MCF 10A (cell line): Measurements from ENCODE around the gene COL23A1. TPM values are rescaled to one million over a fixed set of nuclear protein-coding genes. Genes with fewer than 3 reads are reported as not detected.

Experiments
- BruUV-seq: library from RNA; stranded (reverse); fragments of 400-500 nt; replicated peaks from 2 replicates; lab custom pipeline; 2021; lab: Mats Ljungman, UMichigan
- CTCF ChIA-PET: fragments of 300-600 bp; sonication (Branson Sonifier 250); formaldehyde crosslinking; extraction: SDS; loops from one replicate; lab custom pipeline; 2021; ENCODE audit warnings: antibody characterized with exemption, inconsistent platforms; lab: Yijun Ruan, JAX
- POLR2A ChIA-PET: fragments of 300-600, 350-650 bp; sonication (Branson Sonifier 250); formaldehyde crosslinking; extraction: SDS; loops from one replicate; lab custom pipeline; 2020; ENCODE audit warnings: antibody characterized with exemption, inconsistent platforms; lab: Yijun Ruan, JAX
- DNase-seq: peaks from one replicate; pipeline ENCODE4 v3.0.0-alpha.2; 2018; ENCODE audit not compliant: unreplicated experiment
- H3K27ac Mint-ChIP-seq: one replicate; pipeline ENCODE4 v1.8.0; 2022; ENCODE audit warnings: mild to moderate bottlenecking, low read depth, mixed read lengths; ENCODE audit not compliant: unreplicated experiment
- H3K27me3 Mint-ChIP-seq: one replicate; pipeline ENCODE4 v1.8.0; 2022; ENCODE audit warnings: mixed read lengths; ENCODE audit not compliant: insufficient read depth, unreplicated experiment
- H3K36me3 Mint-ChIP-seq: one replicate; pipeline ENCODE4 v1.8.0; 2022; ENCODE audit warnings: mild to moderate bottlenecking, moderate library complexity, mixed read lengths; ENCODE audit not compliant: insufficient read depth, unreplicated experiment
- H3K4me1 Mint-ChIP-seq: one replicate; pipeline ENCODE4 v1.8.0; 2022; ENCODE audit warnings: mixed read lengths; ENCODE audit not compliant: insufficient read depth, unreplicated experiment
- H3K4me3 Mint-ChIP-seq: one replicate; pipeline ENCODE4 v1.8.0; 2022; ENCODE audit warnings: mild to moderate bottlenecking, moderate library complexity, mixed read lengths; ENCODE audit not compliant: unreplicated experiment
- H3K9me3 Mint-ChIP-seq: one replicate; pipeline ENCODE4 v1.8.0; 2022; ENCODE audit warnings: mixed read lengths; ENCODE audit not compliant: unreplicated experiment
- CTCF ChIP-seq: fragments of 200-600 bp; IDR thresholded peaks from one replicate; pipeline ENCODE4 v1.8.0; 2022; ENCODE audit warnings: antibody characterized with exemption, mild to moderate bottlenecking; ENCODE audit not compliant: unreplicated experiment
- intact Hi-C: fragments of 100-400 bp; cut with micrococcal nuclease; formaldehyde crosslinking; loops from 2 replicates; pipeline ENCODE4 v1.14.1; 2022
- total RNA-seq: library from RNA; stranded (reverse); gene quantifications from 2 replicates; pipeline ENCODE4 v1.2.3, GENCODE V29; 2022

Gene COL23A1
- total RNA-seq, 1 experiment from 2014 or later = not detected

GRCh38 chr5:178532666-178533065, 57.5 kb downstream of the COL23A1 start:
- DNase-seq = no peak
- BruUV-seq = no TSS peak
- CTCF ChIA-PET = interaction anchor here (0.7 to 1.3 kb wide), 2 partner anchors 9 to 19 kb away, joined by 4 read pairs; no protein-coding TSS in a partner anchor
- Mint-ChIP-seq H3K4me3 (no peak overlapping the region), H3K9me3 (no peaks in the 10 kb centered on the region), H3K27ac (no peak overlapping the region), H3K27me3 (no peaks in the 10 kb centered on the region), H3K4me1 (peaks cover 8% of the 10 kb centered on the region), H3K36me3 (no peaks in the 10 kb centered on the region)
- intact Hi-C loops = no loop called here
- POLR2A ChIA-PET = interaction anchor here (0.7 to 1.9 kb wide), 2 partner anchors 9 to 18 kb away, joined by 3 to 4 read pairs; no protein-coding TSS in a partner anchor
- TF ChIP-seq CTCF = no peak

GRCh38 chr5:178532236-178532635, 58.0 kb downstream of the COL23A1 start:
- Mint-ChIP-seq H3K4me1 (peaks cover 12% of the 10 kb centered on the region), H3K9me3 (no peaks in the 10 kb centered on the region), H3K27me3 (no peaks in the 10 kb centered on the region), H3K36me3 (no peaks in the 10 kb centered on the region), H3K4me3 (no peak overlapping the region), H3K27ac (no peak overlapping the region)
- CTCF ChIA-PET = interaction anchor here (0.9 to 1.3 kb wide), 2 partner anchors 9 to 18 kb away, joined by 3 to 4 read pairs; no protein-coding TSS in a partner anchor
- intact Hi-C loops = no loop called here
- no peak for DNase-seq
- no peak for TF ChIP-seq CTCF
- no TSS peak for BruUV-seq
- POLR2A ChIA-PET = interaction anchor here (1.9 kb wide), 1 partner anchor 10 kb away, joined by 4 read pairs; no protein-coding TSS in a partner anchor

- H3K4me3 Mint-ChIP-seq = no peak overlapping the region
- H3K36me3 Mint-ChIP-seq = no peaks in the 10 kb centered on the region
- no peak for TF ChIP-seq CTCF
- peaks cover 14% of the 10 kb centered on the region for H3K4me1 Mint-ChIP-seq
- H3K27ac Mint-ChIP-seq = no peak overlapping the region
- intact Hi-C loops = no loop called here
- BruUV-seq = no TSS peak
- no peak for DNase-seq
- CTCF ChIA-PET = interaction anchor here (0.9 to 1.3 kb wide), 2 partner anchors 10 to 18 kb away, joined by 3 to 4 read pairs; no protein-coding TSS in a partner anchor
- H3K9me3 Mint-ChIP-seq = no peaks in the 10 kb centered on the region
- POLR2A ChIA-PET = interaction anchor here (1.9 kb wide), 1 partner anchor 10 kb away, joined by 4 read pairs; no protein-coding TSS in a partner anchor
- no peaks in the 10 kb centered on the region for H3K27me3 Mint-ChIP-seq
These were observed 58.4 kb downstream of the COL23A1 start for GRCh38 chr5:178531786-178532185.

GRCh38 chr5:178530526-178530925, 59.7 kb downstream of the COL23A1 start:
- Mint-ChIP-seq H3K9me3 (no peaks in the 10 kb centered on the region), H3K27ac (no peak overlapping the region), H3K4me3 (no peak overlapping the region), H3K36me3 (no peaks in the 10 kb centered on the region), H3K4me1 (peaks cover 14% of the 10 kb centered on the region), H3K27me3 (no peaks in the 10 kb centered on the region)
- no peak for TF ChIP-seq CTCF
- intact Hi-C loops = no loop called here
- ChIA-PET CTCF (interaction anchor here (0.8 to 1.3 kb wide), 2 partner anchors 246 to 251 kb away, joined by 3 to 6 read pairs; no protein-coding TSS in a partner anchor), POLR2A (no interaction called here)
- DNase-seq = no peak
- BruUV-seq = no TSS peak
